Gastrocnemius medialis (tissue), 4 donors: Measurements from ENCODE around the gene ANKS6. TPM values are rescaled to one million over a fixed set of nuclear protein-coding genes. Genes with fewer than 3 reads are reported as not detected.
"Not testable (repeated sequence)": the region's sequence is repeated elsewhere in the genome, so short reads cannot be mapped to it uniquely, and the experiment has no call there.

Experiments
- ATAC-seq, 2 donors: fragments of 150-250 bp; one replicate each; pipeline ENCODE4 v1.9.1; 2016
- DNase-seq, 2 donors: peaks; one replicate each; pipeline ENCODE4 v3.0.0-alpha.2; 2019
- H3K27ac ChIP-seq, 4 donors: fragments of 200-600 bp; sonication (generic); 1 replicate in 1 of 4; 2 replicates in 3 of 4; pipeline ENCODE4 v1.5.1; 2016 to 2018; ENCODE audit warnings: mild to moderate bottlenecking in 2 of 4, moderate library complexity in 1 of 4
- H3K27me3 ChIP-seq, 3 donors: fragments of 200-600 bp; sonication (generic) in 2 of 3; 1 replicate in 1 of 3; 2 replicates in 2 of 3; pipeline versions ENCODE4 v1.5.1 to v1.6.0; 2016 to 2019; ENCODE audit warnings: mild to moderate bottlenecking in 1 of 3, moderate library complexity in 1 of 3
- H3K36me3 ChIP-seq, 2 donors: fragments of 200-600 bp; sonication (generic) in 1 of 2; one replicate each; pipeline ENCODE4 v1.5.1; 2017 to 2018
- H3K4me1 ChIP-seq, 2 donors: fragments of 200-600 bp; sonication (generic) in 1 of 2; one replicate each; pipeline ENCODE4 v1.5.1; 2016 to 2017; ENCODE audit warnings: mild to moderate bottlenecking in 2 of 2
- H3K4me3 ChIP-seq, 4 donors: fragments of 200-600 bp; sonication (generic) in 3 of 4; 1 replicate in 1 of 4; 2 replicates in 3 of 4; pipeline ENCODE4 v1.5.1; 2016 to 2019; ENCODE audit warnings: mild to moderate bottlenecking in 2 of 4
- H3K9me3 ChIP-seq, 3 donors: fragments of 200-600 bp; sonication (generic) in 2 of 3; 1 replicate in 1 of 3; 2 replicates in 2 of 3; pipeline ENCODE4 v1.5.1; 2016 to 2019
- POLR2A ChIP-seq, 2 donors: fragments of 450-650 bp; IDR thresholded peaks; one replicate each; pipeline ENCODE4 v1.6.1; 2017; ENCODE audit warnings: antibody characterized with exemption in 2 of 2, mild to moderate bottlenecking in 2 of 2, moderate library complexity in 2 of 2
- in situ Hi-C, 4 donors: fragments of 200-750 bp; cut with MboI; loops; one replicate each; pipeline versions ENCODE4 v1.15.0 to v1.8.0; 2017; ENCODE audit warnings: low sequenced_read_pairs in 4 of 4
- intact Hi-C: fragments of 100-400 bp; cut with DNase I; formaldehyde crosslinking; loops from one replicate; pipeline ENCODE4 v1.15.1; 2023; ENCODE audit warnings: low total_unique reads
- total RNA-seq, 4 donors: library from RNA; depleted of rRNA; stranded (reverse); fragments of >200 nt; gene quantifications; one replicate each; pipeline versions ENCODE4 v1.1.0 to v1.2.3, GENCODE V29; 2016
- TF ChIP-seq, protein P1 (sequence below), 5 experiments: fragments of 450-650 bp in 3 of 5; fragments of 200-600 bp in 2 of 5; sonication (generic) in 2 of 5; IDR thresholded peaks in 4 of 5; conservative IDR thresholded peaks in 1 of 5; 1 replicate in 4 of 5; 2 replicates in 1 of 5; pipeline ENCODE4 v1.5.1; 2016 to 2019; ENCODE audit warnings: antibody characterized with exemption in 5 of 5, mild to moderate bottlenecking in 3 of 5, moderate library complexity in 3 of 5

Gene ANKS6
- total RNA-seq, 4 donors from 2014 or later, result 3.9 to 7.0 (median 4.4) TPM

- ATAC-seq (no peak), DNase-seq (no peak)
- intact Hi-C loops, result no loop called here
- no peaks in the 10 kb centered on the region for H3K27me3 ChIP-seq
- H3K27ac ChIP-seq, result no peak overlapping the region
- in situ Hi-C loops, result no loop called here
- no peaks in the 10 kb centered on the region for H3K4me1 ChIP-seq
- H3K36me3 ChIP-seq, result no peaks in the 10 kb centered on the region
- H3K4me3 ChIP-seq, result no peak overlapping the region
- no peaks in the 10 kb centered on the region for H3K9me3 ChIP-seq
- no peak for TF ChIP-seq POLR2A (IDR thresholded peaks at IDR 0.05)
- TF ChIP-seq, protein P1, sequence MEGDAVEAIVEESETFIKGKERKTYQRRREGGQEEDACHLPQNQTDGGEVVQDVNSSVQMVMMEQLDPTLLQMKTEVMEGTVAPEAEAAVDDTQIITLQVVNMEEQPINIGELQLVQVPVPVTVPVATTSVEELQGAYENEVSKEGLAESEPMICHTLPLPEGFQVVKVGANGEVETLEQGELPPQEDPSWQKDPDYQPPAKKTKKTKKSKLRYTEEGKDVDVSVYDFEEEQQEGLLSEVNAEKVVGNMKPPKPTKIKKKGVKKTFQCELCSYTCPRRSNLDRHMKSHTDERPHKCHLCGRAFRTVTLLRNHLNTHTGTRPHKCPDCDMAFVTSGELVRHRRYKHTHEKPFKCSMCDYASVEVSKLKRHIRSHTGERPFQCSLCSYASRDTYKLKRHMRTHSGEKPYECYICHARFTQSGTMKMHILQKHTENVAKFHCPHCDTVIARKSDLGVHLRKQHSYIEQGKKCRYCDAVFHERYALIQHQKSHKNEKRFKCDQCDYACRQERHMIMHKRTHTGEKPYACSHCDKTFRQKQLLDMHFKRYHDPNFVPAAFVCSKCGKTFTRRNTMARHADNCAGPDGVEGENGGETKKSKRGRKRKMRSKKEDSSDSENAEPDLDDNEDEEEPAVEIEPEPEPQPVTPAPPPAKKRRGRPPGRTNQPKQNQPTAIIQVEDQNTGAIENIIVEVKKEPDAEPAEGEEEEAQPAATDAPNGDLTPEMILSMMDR (IDR thresholded peaks at IDR 0.05 in 4 of 5, conservative IDR thresholded peaks at IDR 0.05 in 1 of 5), result no peak
These were observed 104.5 kb downstream of the ANKS6 start for GRCh38 chr9:98691890-98692289.

DNA sequence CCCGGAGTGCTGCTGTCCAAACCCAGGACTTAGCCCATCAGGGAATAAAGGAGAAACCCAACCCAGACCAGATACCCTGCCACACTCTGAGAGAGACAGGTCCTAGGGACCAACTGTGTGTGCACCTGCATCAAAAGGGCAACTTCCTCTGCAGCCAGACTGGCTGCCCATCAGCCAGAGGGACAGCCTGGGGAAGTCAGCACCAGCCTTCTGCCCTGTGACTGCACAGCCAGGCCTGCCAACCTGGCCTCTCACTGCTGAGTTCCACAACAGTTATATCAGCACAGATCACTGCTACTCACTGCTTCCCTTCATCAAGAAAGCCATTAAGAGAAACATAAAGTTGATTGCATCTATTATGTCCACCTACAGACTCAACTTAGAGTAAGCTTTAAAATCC, 105.7 kb downstream of the ANKS6 start:
- intact Hi-C loops, result no loop called here
- DNase-seq, result no peak
- in situ Hi-C loops, result no loop called here

GRCh38 chr9:98688710-98689495, 107.5 kb downstream of the ANKS6 start:
- in situ Hi-C loops, result no loop called here
- intact Hi-C loops, result no loop called here
- ATAC-seq, result no peak

More for the DNA sequence above, 105.7 kb downstream of the ANKS6 start:
- no peaks in the 10 kb centered on the region for H3K36me3 ChIP-seq
- no peaks in the 10 kb centered on the region for H3K4me1 ChIP-seq
- no peak overlapping the region for H3K27ac ChIP-seq
- TF ChIP-seq, protein P1 (IDR thresholded peaks at IDR 0.05 in 4 of 5, conservative IDR thresholded peaks at IDR 0.05 in 1 of 5), result no peak
- no peak for TF ChIP-seq POLR2A (IDR thresholded peaks at IDR 0.05)
- H3K9me3 ChIP-seq, result no peaks in the 10 kb centered on the region
- H3K27me3 ChIP-seq, result no peaks in the 10 kb centered on the region
- no peak for ATAC-seq
- H3K4me3 ChIP-seq, result no peak overlapping the region

GRCh38 chr9:98687911-98688310, 108.4 kb downstream of the ANKS6 start:
- intact Hi-C loops (no loop called here), in situ Hi-C loops (no loop called here)
- H3K4me1 ChIP-seq, result no peaks in the 10 kb centered on the region
- H3K27ac ChIP-seq, result no peak overlapping the region
- no peak overlapping the region for H3K4me3 ChIP-seq
- TF ChIP-seq POLR2A (IDR thresholded peaks at IDR 0.05), result no peak
- TF ChIP-seq, protein P1 (IDR thresholded peaks at IDR 0.05 in 4 of 5, conservative IDR thresholded peaks at IDR 0.05 in 1 of 5), result no peak
- H3K36me3 ChIP-seq, result no peaks in the 10 kb centered on the region
- H3K9me3 ChIP-seq, result no peaks in the 10 kb centered on the region
- ATAC-seq, result no peak
- H3K27me3 ChIP-seq, result no peaks in the 10 kb centered on the region
- DNase-seq, result no peak

More at GRCh38 chr9:98688710-98689495, 107.5 kb downstream of the ANKS6 start:
- Histone ChIP-seq H3K27me3 (no peaks in the 10 kb centered on the region), H3K9me3 (no peaks in the 10 kb centered on the region), H3K4me3 (no peak overlapping the region), H3K4me1 (no peaks in the 10 kb centered on the region), H3K27ac (no peak overlapping the region), H3K36me3 (no peaks in the 10 kb centered on the region)
- DNase-seq, result no peak
- TF ChIP-seq POLR2A (IDR thresholded peaks at IDR 0.05), result no peak

- in situ Hi-C loops (no loop called here), intact Hi-C loops (no loop called here)
- Histone ChIP-seq H3K4me3 (no peak overlapping the region), H3K9me3 (no peaks in the 10 kb centered on the region), H3K27ac (no peak overlapping the region), H3K36me3 (no peaks in the 10 kb centered on the region), H3K4me1 (no peaks in the 10 kb centered on the region), H3K27me3 (no peaks in the 10 kb centered on the region)
- TF ChIP-seq, protein P1 (IDR thresholded peaks at IDR 0.05 in 4 of 5, conservative IDR thresholded peaks at IDR 0.05 in 1 of 5), result no peak
- TF ChIP-seq POLR2A (IDR thresholded peaks at IDR 0.05), result no peak
- no peak for ATAC-seq
- DNase-seq, result no peak
These were observed 109.1 kb downstream of the ANKS6 start for GRCh38 chr9:98686961-98687855.

- H3K27ac ChIP-seq, H3K36me3 ChIP-seq, ATAC-seq, H3K4me3 ChIP-seq, intact Hi-C loops, H3K4me1 ChIP-seq, in situ Hi-C loops, H3K9me3 ChIP-seq, H3K27me3 ChIP-seq, DNase-seq: not testable (repeated sequence)
These were observed 111.5 kb downstream of the ANKS6 start for GRCh38 chr9:98684816-98685215.
